ENCODE data around the gene PPM1N. TPM values are rescaled to one million over a fixed set of nuclear protein-coding genes. Genes with fewer than 3 reads are reported as not detected.
A peak's percentile ranks its signal among the peaks of the same experiment; 100 is the strongest.

Gene PPM1N, protein sequence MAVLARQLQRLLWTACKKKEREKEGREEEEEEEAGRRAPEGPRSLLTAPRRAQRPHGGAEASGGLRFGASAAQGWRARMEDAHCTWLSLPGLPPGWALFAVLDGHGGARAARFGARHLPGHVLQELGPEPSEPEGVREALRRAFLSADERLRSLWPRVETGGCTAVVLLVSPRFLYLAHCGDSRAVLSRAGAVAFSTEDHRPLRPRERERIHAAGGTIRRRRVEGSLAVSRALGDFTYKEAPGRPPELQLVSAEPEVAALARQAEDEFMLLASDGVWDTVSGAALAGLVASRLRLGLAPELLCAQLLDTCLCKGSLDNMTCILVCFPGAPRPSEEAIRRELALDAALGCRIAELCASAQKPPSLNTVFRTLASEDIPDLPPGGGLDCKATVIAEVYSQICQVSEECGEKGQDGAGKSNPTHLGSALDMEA
- 1 to 10 TPM; 1.5 to 7.4 TPM for total RNA-seq

DNA sequence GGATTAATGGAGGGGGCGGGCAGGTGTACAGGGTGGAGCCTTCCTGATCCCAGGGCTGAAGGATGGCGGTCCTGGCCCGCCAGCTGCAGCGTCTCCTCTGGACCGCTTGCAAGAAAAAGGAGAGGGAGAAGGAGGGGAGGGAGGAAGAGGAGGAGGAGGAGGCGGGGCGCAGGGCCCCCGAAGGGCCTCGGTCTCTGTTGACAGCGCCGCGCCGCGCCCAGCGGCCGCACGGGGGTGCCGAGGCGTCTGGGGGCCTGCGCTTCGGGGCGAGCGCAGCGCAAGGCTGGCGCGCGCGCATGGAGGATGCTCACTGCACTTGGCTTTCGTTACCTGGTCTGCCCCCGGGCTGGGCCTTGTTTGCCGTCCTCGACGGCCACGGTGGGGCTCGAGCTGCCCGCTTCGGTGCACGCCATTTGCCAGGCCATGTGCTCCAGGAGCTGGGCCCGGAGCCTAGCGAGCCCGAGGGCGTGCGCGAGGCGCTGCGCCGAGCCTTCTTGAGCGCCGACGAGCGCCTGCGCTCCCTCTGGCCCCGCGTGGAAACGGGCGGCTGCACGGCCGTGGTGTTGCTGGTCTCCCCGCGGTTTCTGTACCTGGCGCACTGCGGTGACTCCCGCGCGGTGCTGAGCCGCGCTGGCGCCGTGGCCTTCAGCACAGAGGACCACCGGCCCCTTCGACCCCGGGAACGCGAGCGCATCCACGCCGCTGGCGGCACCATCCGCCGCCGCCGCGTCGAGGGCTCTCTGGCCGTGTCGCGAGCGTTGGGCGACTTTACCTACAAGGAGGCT is at the start of gene PPM1N:
TSS of gene PPM1N (plus strand) at position 33 of the 785 bp plus-strand sequence. CDS start at position 63, 30 bp downstream.
- DNase-seq (ENCODE audit: low spot score in 2 of 2): peak in 1 of 2 donors; percentile 66
- Mint-ChIP-seq H3K36me3 (peaks cover 0 to 4% of the 10 kb centered on the region in 2 donors), H3K9me3 (no peaks in the 10 kb centered on the region), H3K27ac (no peak within 1 kb of the TSS)
- peak; percentile 28 to 50 for ATAC-seq

DNA sequence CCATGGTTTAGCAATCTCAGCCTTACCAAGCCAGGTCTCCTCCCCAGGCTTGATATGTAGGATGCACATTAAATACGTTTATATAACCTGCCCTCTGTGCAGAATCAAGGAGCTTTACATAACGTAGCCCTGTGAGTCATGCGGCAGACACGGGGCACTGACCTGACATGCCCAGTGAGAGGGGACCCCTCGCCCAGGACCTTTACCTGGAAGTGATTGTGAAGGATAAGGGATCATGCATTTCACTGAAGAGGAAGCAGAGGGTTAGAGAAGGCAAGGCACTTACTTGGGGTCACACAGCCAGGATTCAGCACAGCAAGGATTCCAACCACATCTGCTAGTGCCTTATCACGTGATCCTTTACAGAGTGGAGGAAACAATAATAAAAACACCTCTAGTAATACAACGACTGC is 49.4 kb upstream of the PPM1N start:
- Mint-ChIP-seq H3K36me3 (peaks cover 0 to 5% of the 10 kb centered on the region in 2 donors), H3K27ac (peak overlapping the region; percentile 67 to 94), H3K9me3 (no peaks in the 10 kb centered on the region)
- ATAC-seq (no peak), DNase-seq (ENCODE audit: low spot score in 2 of 2) (no peak)

DNA sequence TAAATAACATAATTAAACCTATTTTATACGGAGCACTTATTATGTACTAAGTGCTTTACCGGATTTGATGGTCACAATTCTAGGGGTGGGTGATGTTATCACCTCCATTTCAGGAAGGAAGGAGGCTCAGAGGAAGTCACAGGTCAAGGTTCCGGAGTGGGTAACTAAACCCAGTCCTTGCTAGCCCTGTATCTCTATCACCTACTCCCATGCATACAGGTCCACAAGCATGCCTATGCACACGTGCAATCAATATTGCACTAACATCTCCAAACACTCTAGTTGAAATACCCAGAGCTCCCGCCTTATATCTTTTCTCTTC is 48.3 kb upstream of the PPM1N start:
- Mint-ChIP-seq H3K27ac (peak overlapping the region; percentile 94 to 99), H3K36me3 (peaks cover 0 to 5% of the 10 kb centered on the region in 2 donors), H3K9me3 (no peaks in the 10 kb centered on the region)
- peak in 1 of 2 donors; percentile 13 for ATAC-seq
- no peak for DNase-seq (ENCODE audit: low spot score in 2 of 2)

DNA sequence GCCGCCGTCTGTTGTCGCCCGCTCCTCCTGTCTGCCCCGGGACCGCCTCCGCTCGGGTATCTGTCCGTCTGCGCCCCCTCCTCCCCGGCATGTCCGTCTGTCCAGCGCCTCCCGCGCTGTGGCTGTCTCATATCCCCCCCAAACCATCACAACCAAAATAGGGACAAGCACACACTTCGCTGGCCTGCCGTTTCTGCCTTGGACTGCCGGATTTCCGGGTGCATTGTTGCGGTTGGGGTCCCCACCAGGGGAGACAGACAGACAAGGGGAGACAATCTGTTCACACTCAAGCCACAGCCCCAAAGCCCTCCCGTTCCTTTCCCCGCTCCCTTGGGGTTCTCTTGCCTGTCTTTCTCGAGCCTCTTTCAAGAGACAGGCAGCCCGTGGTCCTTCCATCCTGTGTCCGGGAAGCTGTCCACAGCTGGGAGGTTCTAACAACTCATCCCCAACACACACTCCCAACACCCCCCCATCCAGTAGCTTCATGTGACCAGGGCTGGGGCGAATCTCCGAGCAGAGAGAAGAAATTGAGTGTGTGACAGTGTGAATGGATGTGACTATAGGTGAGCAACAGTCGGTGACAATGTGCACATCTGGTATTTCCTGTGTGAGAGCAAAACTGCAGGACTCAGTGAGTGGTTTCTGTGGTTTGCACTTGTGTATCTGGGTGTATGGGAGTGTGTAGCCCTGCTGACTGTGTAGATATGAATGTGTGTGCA is 47.0 kb upstream of the PPM1N start:
- H3K36me3 Mint-ChIP-seq: peaks cover 0 to 5% of the 10 kb centered on the region in 2 donors
- peak; percentile 44 to 71 for ATAC-seq

DNA sequence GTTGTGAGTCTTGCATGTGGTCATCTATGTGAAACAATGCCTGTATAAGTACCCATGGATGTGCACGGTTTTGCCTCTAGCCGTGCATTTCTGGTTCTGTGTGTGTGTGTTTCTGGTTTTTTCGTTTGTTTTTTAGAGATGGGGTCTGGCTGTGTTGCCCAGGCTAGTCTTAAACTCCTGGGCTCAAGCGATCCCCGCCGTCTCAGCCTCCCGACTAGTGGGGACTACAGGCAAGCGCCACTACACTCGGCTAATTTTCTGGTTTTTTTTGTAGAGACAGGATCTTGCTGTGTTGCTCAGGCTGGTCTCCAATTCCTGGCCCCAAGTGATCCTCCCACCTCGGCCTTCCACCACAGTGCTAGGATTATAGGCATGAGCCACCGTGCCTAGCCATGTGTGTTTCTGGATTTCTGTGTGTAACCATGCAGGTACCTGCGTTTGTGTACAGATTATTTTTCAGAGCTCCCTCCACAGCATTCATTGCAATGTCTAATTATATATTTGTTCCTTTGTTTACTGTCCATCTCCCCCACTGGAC is 46.3 kb upstream of the PPM1N start:
- Mint-ChIP-seq H3K27ac (peak overlapping the region; percentile 94 to 98), H3K9me3 (no peaks in the 10 kb centered on the region)
- no peak for ATAC-seq

More for the DNA sequence above, 47.0 kb upstream of the PPM1N start:
- Mint-ChIP-seq H3K9me3 (no peaks in the 10 kb centered on the region), H3K27ac (peak overlapping the region; percentile 94 to 98)
- DNase-seq (ENCODE audit: low spot score in 2 of 2): peak; percentile 50 to 68

DNA sequence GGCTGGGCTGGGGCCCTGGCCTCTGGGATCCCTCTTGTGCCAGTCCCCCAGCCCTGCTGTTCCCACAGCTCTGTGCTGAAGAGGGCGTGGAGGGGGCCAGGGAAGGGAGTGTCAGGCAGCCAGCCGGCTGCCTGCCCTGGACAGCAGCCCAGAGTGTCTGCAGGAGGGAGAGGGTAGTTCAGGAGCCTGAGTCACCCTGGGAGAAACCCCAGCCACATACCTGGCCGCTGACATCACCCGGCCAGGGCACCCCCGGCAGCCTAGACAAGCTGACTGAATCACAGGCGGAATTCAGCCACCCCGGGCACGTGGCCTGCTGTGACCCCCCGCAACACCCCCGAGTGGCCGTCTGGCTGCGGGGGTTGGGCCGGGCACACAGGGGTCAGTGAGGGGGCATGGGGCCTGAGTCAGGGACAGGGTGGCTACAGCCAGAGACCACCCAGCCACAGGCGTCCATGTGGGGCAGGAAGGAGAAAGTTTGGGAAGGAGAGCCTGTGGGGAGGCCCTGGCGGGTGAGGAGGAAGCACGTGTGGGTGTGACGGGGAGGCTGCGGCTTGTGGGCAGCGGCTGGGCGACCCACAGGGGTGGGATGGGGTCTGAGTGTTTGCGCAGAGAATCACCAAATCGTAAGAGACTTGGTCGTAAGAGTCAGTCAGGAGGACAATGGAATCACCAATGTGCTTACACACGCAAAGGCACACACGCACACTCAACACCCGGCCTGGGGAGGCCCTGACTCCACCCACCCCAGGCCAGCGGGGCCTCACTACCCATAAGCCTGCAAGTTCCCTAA is 42.3 kb upstream of the PPM1N start:
- H3K9me3 Mint-ChIP-seq: no peaks in the 10 kb centered on the region
- ATAC-seq: peak; percentile 61 to 89
- no peaks in the 10 kb centered on the region for H3K36me3 Mint-ChIP-seq
- H3K27ac Mint-ChIP-seq: peak overlapping the region; percentile 57 to 84
- peak; percentile 53 to 91 for DNase-seq (ENCODE audit: low spot score in 2 of 2)

More for the DNA sequence above, 46.3 kb upstream of the PPM1N start:
- DNase-seq (ENCODE audit: low spot score in 2 of 2): no peak
- peaks cover 0 to 5% of the 10 kb centered on the region in 2 donors for H3K36me3 Mint-ChIP-seq

DNA sequence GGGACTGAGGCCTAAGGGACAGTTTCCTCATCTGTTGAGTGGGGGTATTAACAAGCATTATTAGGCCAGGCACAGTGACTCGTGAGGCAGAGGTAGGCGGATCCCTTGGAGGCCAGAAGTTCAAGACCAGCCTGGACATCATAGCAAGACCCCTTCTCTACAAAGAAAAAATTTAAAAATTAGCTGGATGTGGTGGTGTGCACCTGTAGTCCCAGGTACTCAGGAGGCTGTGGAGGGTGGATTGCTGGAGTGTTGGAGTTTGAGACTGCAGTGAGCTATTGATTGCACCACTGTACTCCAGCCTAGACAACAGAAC is 41.8 kb upstream of the PPM1N start:
- DNase-seq (ENCODE audit: low spot score in 2 of 2) (no peak), ATAC-seq (no peak)
- no peaks in the 10 kb centered on the region for H3K36me3 Mint-ChIP-seq
- no peaks in the 10 kb centered on the region for H3K9me3 Mint-ChIP-seq
- peak overlapping the region; percentile 57 to 84 for H3K27ac Mint-ChIP-seq

DNA sequence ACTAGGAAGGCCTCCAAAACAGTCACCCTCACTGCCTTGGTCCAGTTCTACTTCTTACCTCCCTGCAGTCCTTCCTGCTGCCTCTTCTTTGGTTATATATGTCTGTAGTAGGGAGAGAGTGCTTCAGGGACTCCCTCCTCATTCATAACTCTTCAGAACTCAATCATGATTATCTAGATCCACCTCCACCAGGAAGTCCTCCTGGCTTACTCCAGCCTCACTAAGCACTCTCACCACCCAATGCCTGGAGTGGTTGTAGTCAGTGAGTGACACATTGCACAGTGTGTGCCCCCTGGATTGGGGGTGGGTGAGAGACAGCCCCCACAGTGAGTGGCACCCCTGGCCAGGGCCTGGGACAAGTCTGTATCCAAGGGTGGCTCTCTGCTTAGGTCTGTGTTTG is 40.5 kb upstream of the PPM1N start:
- Mint-ChIP-seq H3K9me3 (no peaks in the 10 kb centered on the region), H3K27ac (peak overlapping the region in 1 of 2 donors; percentile 23), H3K36me3 (no peaks in the 10 kb centered on the region)
- ATAC-seq (no peak), DNase-seq (ENCODE audit: low spot score in 2 of 2) (no peak)

DNA sequence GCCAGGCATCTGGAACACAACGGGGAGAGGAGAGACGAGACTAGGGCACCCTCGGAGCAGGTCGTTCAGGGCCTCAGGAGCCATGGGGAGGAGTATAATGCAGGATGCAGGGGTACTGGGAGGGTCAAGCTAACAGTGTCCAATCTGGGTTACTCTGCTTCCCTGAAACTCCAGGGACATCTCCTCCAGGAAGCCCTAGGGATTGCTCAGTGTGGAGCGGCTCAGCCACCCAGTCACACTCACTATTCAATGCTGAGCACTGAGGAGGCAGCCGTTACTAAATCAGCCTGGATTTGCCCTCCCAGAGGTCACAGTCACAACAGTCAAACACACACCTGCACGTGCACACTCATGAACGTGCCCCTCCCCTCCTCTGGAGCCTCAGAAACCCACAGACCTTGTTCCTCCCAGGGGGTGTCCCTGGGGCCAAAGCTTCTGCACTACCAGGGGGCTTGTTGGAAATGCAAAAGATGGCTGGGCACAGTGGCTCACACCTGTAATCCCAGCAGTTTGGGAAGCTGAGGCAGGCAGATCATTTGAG is 37.4 kb upstream of the PPM1N start:
- DNase-seq (ENCODE audit: low spot score in 2 of 2) (no peak), ATAC-seq (no peak)
- Mint-ChIP-seq H3K36me3 (no peaks in the 10 kb centered on the region), H3K27ac (no peak overlapping the region), H3K9me3 (no peaks in the 10 kb centered on the region)

DNA sequence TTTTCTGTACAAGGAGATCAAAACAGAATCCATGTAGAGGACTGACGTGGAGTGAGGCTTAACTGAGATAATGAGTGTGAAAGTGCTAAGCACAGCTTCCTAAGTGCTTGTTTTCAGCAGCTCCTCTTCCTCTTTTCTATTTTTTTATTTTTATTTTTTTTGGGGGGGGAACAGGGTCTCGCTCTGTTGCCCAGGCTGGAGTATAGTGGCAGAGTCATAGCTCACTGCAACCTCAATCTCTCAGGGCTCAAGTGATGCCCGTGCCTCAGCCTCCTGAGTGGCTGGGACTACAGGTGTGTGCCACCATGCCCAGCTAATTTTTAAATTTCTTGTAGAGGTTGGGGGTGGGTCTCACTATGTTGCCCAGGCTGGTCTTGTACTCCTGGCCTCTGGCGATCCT is 36.1 kb upstream of the PPM1N start:
- no peak for ATAC-seq
- Mint-ChIP-seq H3K27ac (no peak overlapping the region), H3K9me3 (no peaks in the 10 kb centered on the region), H3K36me3 (no peaks in the 10 kb centered on the region)
- DNase-seq (ENCODE audit: low spot score in 2 of 2): no peak

DNA sequence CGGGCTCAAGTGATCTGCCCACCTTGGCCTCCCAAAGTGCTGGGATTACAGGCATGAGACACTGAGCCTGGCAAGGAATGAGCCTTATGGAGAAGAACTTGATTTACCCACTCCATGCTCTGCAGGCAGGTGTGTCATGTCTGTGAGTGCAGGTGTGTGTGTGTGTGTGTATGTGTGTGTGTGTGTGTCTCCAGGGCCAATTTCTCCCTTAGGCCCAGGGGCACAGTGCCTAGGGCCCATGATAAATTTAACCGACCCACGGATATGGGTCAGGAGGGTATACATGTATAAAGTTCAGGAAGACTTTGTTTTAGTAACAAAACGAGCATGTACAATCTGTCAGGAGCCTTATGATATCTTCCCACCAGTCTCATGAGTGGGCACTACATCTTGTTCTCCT is 35.0 kb upstream of the PPM1N start:
- no peaks in the 10 kb centered on the region for H3K9me3 Mint-ChIP-seq

DNA sequence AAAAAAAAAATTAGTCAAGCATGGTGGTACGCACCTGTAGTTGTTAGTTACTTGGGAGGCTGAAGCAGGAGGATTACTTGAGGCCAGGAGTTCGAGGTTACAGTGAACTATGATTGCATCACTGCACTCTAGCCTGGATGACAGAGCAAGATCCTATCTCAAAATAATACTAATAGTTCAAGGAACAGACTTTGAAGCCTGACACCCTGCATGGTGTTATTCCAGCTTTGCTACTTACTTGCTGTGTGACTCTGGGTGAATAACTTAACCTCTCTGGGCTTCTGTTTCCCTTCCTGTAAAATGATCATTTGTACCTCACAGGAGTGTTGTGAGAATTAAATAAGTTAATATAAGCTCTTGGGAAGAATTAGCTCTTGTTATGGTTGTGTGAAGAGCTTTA is 34.0 kb upstream of the PPM1N start:
- Mint-ChIP-seq H3K27ac (no peak overlapping the region), H3K9me3 (no peaks in the 10 kb centered on the region), H3K36me3 (no peaks in the 10 kb centered on the region)
- ATAC-seq: no peak
- DNase-seq (ENCODE audit: low spot score in 2 of 2): no peak

More for the DNA sequence above, 35.0 kb upstream of the PPM1N start:
- Mint-ChIP-seq H3K36me3 (no peaks in the 10 kb centered on the region), H3K27ac (no peak overlapping the region)
- DNase-seq (ENCODE audit: low spot score in 2 of 2) (no peak), ATAC-seq (no peak)

DNA sequence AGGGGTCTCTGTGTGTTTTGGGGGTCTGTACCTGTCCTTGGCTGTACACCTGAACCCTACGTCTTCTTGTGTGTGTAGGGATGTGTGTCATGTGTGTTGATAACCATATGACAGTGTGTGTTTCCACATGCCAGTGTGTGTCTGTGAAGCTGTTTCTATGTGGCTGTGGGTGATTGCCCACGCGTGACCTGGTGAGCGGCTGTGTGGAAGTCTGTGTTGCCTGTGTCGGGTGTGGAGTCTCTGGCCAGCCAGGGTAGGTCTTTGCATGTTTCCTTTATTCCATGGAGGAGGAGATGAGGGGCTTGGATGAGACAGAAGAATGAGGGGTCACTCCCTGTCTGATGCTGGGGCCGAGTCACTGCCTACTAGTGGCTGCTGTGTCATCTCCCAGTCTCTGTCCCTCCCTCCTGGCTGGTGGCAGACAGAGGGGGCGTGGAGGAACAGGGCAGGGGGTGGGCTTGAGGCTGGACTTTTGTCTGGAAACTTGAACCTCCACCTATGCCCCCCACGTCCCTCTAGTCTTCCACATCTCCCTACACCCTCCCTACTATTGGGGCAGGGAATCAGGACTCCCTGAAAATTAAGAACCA is 33.3 kb upstream of the PPM1N start:
- no peaks in the 10 kb centered on the region for H3K9me3 Mint-ChIP-seq
- no peak overlapping the region for H3K27ac Mint-ChIP-seq
- H3K36me3 Mint-ChIP-seq: no peaks in the 10 kb centered on the region
- ATAC-seq (no peak), DNase-seq (ENCODE audit: low spot score in 2 of 2) (no peak)

DNA sequence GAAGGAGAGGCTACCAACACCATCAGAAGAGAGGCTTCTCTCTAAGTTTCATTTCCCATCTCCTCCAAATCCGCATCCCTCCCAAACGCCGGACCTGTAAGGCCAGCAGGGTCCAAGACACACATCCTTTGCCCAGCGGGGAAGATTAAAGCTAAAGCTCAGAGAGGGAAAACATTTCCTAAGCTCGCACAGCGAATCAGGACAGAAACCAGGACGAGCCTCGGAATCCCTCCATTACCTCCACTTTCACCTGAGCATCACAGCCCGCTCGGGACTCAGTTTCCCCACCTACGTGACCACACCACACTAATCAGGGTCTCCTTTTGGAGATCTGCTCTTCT is 31.2 kb upstream of the PPM1N start:
- no peaks in the 10 kb centered on the region for H3K36me3 Mint-ChIP-seq
- DNase-seq (ENCODE audit: low spot score in 2 of 2) (no peak), ATAC-seq (no peak)
- no peaks in the 10 kb centered on the region for H3K9me3 Mint-ChIP-seq
- peak overlapping the region; percentile 36 to 96 for H3K27ac Mint-ChIP-seq

DNA sequence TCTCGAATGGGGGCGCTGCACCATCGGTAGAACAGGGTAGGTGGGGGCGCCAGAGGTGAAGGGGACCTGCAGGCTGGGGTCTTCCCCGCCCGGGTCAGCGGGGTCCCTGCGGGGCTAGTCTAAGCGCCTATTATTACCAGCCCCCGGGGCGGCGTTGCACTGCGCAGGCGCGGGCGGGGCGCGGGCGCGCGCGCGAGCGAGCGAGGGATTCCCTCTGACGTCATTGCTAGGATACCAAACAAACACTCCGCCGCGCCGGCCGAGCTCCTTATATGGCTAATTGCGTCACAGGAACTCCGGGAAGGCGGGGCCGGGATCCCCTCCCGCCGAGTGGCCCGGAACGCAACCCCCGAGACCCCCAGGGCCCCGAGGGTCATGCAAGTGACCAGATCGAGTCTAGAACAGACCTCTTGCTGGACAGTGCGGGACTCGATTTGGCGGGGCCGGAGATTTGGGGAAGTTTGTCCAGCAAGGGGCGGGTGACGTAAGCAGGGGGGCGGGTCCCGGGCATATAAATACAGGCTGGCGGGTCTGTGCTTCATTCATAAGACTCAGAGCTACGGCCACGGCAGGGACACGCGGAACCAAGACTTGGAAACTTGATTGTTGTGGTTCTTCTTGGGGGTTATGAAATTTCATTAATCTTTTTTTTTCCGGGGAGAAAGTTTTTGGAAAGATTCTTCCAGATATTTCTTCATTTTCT is 30.6 kb upstream of the PPM1N start, which contains the start of gene FOSB:
TSS of gene FOSB (plus strand) at position 541 of the 703 bp plus-strand sequence. CDS start 591 bp downstream, outside the sequence.
- peak within 1 kb of the TSS; percentile 96 to 98 for H3K27ac Mint-ChIP-seq
- peaks cover 0 to 4% of the 10 kb centered on the region in 2 donors for H3K36me3 Mint-ChIP-seq
- no peaks in the 10 kb centered on the region for H3K9me3 Mint-ChIP-seq
- ATAC-seq: peak; percentile 22 to 38
- peak; percentile 93 to 95 for DNase-seq (ENCODE audit: low spot score in 2 of 2)

All from activated naive CD4-positive, alpha-beta T cell treated with anti-CD3 and anti-CD28 coated beads, Interleukin-2, amount 50 U/mL, for 72 hours (primary cell).